Measurements from ENCODE around the gene FAM131B. TPM values are rescaled to one million over a fixed set of nuclear protein-coding genes. Genes with fewer than 3 reads are reported as not detected.

The FAM131B gene
- total RNA-seq, 1 experiment from 2014 or later: 0.19 TPM

DNA sequence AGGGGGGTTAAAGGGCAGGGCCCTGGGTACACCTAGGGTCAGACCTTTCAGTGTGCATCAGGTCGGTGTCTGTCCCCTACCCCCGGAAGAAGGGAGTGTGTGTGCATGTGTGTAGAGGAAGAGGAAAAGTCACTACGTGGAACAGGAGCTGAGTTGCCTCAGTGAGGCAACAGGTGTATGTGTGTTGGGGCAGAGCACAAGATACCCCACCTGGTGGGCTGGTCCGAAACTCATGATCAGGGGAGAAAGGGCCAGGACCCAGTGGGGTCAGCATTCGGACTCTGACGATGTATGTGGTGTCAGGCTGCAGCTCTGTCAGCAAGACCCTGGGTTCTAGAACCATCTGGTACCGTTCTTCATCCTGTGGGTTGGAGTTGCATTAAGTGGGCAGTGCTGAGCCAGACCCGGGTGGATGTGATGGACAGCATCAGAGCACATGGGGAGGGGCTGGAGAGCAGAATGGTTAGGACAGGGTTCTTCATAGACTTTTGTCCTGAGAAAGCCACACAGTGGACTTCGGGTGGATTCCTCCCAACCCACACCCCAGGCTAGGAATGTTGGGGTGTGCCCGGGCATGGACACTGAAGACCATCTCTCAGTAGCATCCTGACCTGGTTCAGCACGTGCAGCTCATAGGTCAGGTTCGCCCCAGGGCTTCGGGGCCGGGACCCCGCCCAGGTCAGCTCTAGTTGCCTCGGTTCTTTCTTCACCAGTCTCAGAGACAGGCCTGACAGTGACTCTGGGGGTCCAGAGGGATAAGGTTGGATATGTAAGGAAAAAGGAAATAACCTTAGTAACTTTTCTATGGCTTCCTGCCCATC is 35.4 kb upstream of the FAM131B start:
- H3K4me1 Mint-ChIP-seq (ENCODE audit: insufficient read depth, unreplicated experiment): peaks cover 9% of the 10 kb centered on the region
- intact Hi-C loops (cut with micrococcal nuclease): no loop called here
- ChIA-PET CTCF (interaction anchor here (0.6 to 0.9 kb wide), 3 partner anchors 18 to 656 kb away, joined by 3 to 4 read pairs (median 4); no protein-coding TSS in a partner anchor), POLR2A (interaction anchor here (0.6 kb wide), 1 partner anchor 13 kb away, joined by 4 read pairs; no protein-coding TSS in a partner anchor)
- BruUV-seq (replicated peaks): no TSS peak
- DNase-seq (ENCODE audit: unreplicated experiment): no peak
- TF ChIP-seq, protein P1, sequence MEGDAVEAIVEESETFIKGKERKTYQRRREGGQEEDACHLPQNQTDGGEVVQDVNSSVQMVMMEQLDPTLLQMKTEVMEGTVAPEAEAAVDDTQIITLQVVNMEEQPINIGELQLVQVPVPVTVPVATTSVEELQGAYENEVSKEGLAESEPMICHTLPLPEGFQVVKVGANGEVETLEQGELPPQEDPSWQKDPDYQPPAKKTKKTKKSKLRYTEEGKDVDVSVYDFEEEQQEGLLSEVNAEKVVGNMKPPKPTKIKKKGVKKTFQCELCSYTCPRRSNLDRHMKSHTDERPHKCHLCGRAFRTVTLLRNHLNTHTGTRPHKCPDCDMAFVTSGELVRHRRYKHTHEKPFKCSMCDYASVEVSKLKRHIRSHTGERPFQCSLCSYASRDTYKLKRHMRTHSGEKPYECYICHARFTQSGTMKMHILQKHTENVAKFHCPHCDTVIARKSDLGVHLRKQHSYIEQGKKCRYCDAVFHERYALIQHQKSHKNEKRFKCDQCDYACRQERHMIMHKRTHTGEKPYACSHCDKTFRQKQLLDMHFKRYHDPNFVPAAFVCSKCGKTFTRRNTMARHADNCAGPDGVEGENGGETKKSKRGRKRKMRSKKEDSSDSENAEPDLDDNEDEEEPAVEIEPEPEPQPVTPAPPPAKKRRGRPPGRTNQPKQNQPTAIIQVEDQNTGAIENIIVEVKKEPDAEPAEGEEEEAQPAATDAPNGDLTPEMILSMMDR (IDR thresholded peaks at IDR 0.05; ENCODE audit: unreplicated experiment): no peak
- H3K9me3 Mint-ChIP-seq (ENCODE audit: unreplicated experiment): no peaks in the 10 kb centered on the region
- H3K36me3 Mint-ChIP-seq (ENCODE audit: insufficient read depth, unreplicated experiment): peaks cover 10% of the 10 kb centered on the region
- H3K27ac Mint-ChIP-seq (ENCODE audit: low read depth, unreplicated experiment): peak overlapping the region; percentile 27
- H3K4me3 Mint-ChIP-seq (ENCODE audit: unreplicated experiment): no peak overlapping the region
- no peaks in the 10 kb centered on the region for H3K27me3 Mint-ChIP-seq (ENCODE audit: insufficient read depth, unreplicated experiment)

DNA sequence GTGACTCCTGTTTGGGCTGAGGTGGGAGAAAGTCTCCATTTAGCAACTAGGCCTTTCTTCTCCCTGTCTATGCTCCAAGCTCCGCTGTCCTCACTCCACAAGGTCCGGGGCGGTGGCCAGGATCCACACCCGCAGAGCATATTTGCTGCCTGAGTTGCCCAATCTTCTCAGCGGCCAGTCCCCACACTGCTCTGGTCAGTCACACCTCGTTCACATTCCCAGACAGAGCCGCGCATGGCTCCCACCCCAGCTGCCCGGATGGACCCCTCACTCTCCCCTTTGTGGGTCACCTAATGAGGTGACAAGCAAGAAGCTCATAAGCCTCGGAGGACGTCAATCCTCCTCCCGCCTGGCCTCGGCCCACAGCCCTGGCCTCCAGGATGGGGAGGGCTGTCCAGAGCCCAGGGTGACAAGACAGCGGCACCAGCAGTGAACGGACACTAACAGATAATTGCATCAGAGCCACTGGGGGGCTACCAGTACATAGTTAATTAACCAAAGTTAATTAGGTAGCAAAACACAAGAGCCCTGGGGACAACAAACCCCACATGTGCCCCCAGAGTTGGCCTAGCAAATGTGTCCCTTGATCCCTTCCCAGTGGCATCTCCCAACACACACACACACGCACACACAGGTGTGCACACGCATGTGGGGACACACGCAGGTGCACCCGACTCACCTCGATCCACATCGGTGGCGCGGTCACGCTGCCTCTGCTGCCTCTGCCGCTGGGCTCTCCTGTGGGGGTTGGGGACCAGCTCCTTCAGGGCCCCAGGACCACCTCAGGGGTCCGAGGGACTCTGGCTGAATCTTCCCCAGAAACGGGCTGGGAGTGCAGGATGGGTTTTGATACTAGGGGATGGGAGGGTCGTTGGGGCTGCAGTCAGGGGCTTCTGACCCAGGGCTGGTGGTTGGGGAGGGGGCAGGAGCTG is 34.4 kb upstream of the FAM131B start:
- DNase-seq (ENCODE audit: unreplicated experiment): no peak
- TF ChIP-seq, protein P1 (IDR thresholded peaks at IDR 0.05; ENCODE audit: unreplicated experiment): no peak
- peaks cover 11% of the 10 kb centered on the region for H3K4me1 Mint-ChIP-seq (ENCODE audit: insufficient read depth, unreplicated experiment)
- intact Hi-C loops (cut with micrococcal nuclease): no loop called here
- peaks cover 18% of the 10 kb centered on the region for H3K36me3 Mint-ChIP-seq (ENCODE audit: insufficient read depth, unreplicated experiment)
- no peaks in the 10 kb centered on the region for H3K9me3 Mint-ChIP-seq (ENCODE audit: unreplicated experiment)
- no peak overlapping the region for H3K4me3 Mint-ChIP-seq (ENCODE audit: unreplicated experiment)
- ChIA-PET POLR2A (no interaction called here), CTCF (interaction anchor here (0.5 to 2.0 kb wide), 5 partner anchors 11 to 657 kb away, joined by 3 to 7 read pairs (median 4); partner anchors contain the start of gene EPHA1)
- H3K27ac Mint-ChIP-seq (ENCODE audit: low read depth, unreplicated experiment): peak overlapping the region; percentile 27
- BruUV-seq (replicated peaks): no TSS peak
- H3K27me3 Mint-ChIP-seq (ENCODE audit: insufficient read depth, unreplicated experiment): no peaks in the 10 kb centered on the region

DNA sequence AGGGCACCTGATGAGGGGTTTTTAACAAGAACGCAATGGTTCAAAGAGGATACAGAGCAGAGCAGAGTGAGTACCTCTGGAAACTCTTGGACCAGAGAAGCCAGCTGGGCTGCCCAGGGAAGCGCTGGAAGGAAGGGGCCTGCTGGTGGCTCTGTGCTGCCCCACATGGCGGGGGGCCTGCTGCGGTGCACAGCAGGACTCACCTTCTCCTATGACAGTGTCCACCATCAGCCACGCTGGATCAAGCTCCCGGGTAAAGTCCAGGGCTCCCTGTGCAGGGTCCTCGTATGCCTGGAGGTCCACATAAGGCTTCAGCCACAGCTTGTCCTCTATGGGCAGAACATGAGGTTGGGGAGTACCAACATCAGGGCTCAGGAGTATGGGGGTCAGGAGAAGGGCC is 33.7 kb upstream of the FAM131B start:
- ChIA-PET CTCF (interaction anchor here (0.5 to 2.0 kb wide), 4 partner anchors 12 to 537 kb away, joined by 3 to 7 read pairs (median 4); partner anchors contain the start of gene EPHA1), POLR2A (interaction anchor here (1.7 kb wide), 1 partner anchor 12 kb away, joined by 4 read pairs; no protein-coding TSS in a partner anchor)
- intact Hi-C loops (cut with micrococcal nuclease): no loop called here
- Mint-ChIP-seq H3K27me3 (ENCODE audit: insufficient read depth, unreplicated experiment) (no peaks in the 10 kb centered on the region), H3K9me3 (ENCODE audit: unreplicated experiment) (no peaks in the 10 kb centered on the region), H3K4me1 (ENCODE audit: insufficient read depth, unreplicated experiment) (peaks cover 11% of the 10 kb centered on the region), H3K27ac (ENCODE audit: low read depth, unreplicated experiment) (no peak overlapping the region), H3K36me3 (ENCODE audit: insufficient read depth, unreplicated experiment) (peaks cover 24% of the 10 kb centered on the region), H3K4me3 (ENCODE audit: unreplicated experiment) (no peak overlapping the region)
- DNase-seq (ENCODE audit: unreplicated experiment): no peak
- BruUV-seq (replicated peaks): no TSS peak
- TF ChIP-seq, protein P1 (IDR thresholded peaks at IDR 0.05; ENCODE audit: unreplicated experiment): no peak

Data from MCF 10A (cell line).